Ascending aorta (tissue), 2 donors: ENCODE results near the gene SMIM14. TPM values are rescaled to one million over a fixed set of nuclear protein-coding genes. Genes with fewer than 3 reads are reported as not detected.

Experiments used
- DNase-seq, 2 donors: peaks; one replicate each; pipeline ENCODE4 v3.0.0-alpha.2; 2019; ENCODE audit warnings: low spot score in 2 of 2
- H3K27ac ChIP-seq, 2 donors: fragments of 200-600 bp; sonication (generic); one replicate each; pipeline ENCODE4 v1.5.1; 2016 to 2017; ENCODE audit warnings: mild to moderate bottlenecking in 1 of 2
- H3K27me3 ChIP-seq: fragments of 200-600 bp; sonication (generic); one replicate; pipeline ENCODE4 v1.5.1; 2017
- H3K36me3 ChIP-seq, 2 donors: fragments of 200-600 bp; sonication (generic); one replicate each; pipeline ENCODE4 v1.5.1; 2016
- H3K4me1 ChIP-seq, 2 donors: fragments of 200-600 bp; sonication (generic); one replicate each; pipeline ENCODE4 v1.5.1; 2016 to 2017; ENCODE audit warnings: mild to moderate bottlenecking in 1 of 2
- H3K4me3 ChIP-seq, 2 donors: fragments of 200-600 bp; sonication (generic); one replicate each; pipeline ENCODE4 v1.5.1; 2016 to 2017; ENCODE audit warnings: mild to moderate bottlenecking in 1 of 2
- H3K9me3 ChIP-seq, 2 donors: fragments of 200-600 bp; sonication (generic); one replicate each; pipeline ENCODE4 v1.5.1; 2016
- CTCF ChIP-seq, 3 experiments: fragments of 200-600 bp in 2 of 3; fragments of 450-650 bp in 1 of 3; sonication (generic) in 2 of 3; IDR thresholded peaks; one replicate each; pipeline ENCODE4 v1.5.1; 2016 to 2019; ENCODE audit warnings: antibody characterized with exemption in 3 of 3, mild to moderate bottlenecking in 1 of 3, moderate library complexity in 1 of 3
- intact Hi-C: fragments of 100-400 bp; cut with DNase I; formaldehyde crosslinking; loops from one replicate; pipeline ENCODE4 v1.15.1; 2023
- total RNA-seq: library from RNA; depleted of rRNA; stranded (reverse); fragments of >200 nt; gene quantifications from one replicate; pipeline ENCODE4 v1.1.0, GENCODE V29; 2016

Gene SMIM14
- total RNA-seq, 1 donor from 2014 or later: 48.2 TPM

- no peak overlapping the region for H3K27ac ChIP-seq
- H3K4me1 ChIP-seq: no peaks in the 10 kb centered on the region
- H3K36me3 ChIP-seq: no peaks in the 10 kb centered on the region
- no peak for TF ChIP-seq CTCF (IDR thresholded peaks at IDR 0.05)
- no peaks in the 10 kb centered on the region for H3K9me3 ChIP-seq
- H3K4me3 ChIP-seq: no peak overlapping the region
- no peak for DNase-seq
- no peaks in the 10 kb centered on the region for H3K27me3 ChIP-seq
- intact Hi-C loops: no loop called here
Measured at GRCh38 chr4:39668887-39669286, 30.2 kb upstream of the SMIM14 start.

- no peak for DNase-seq
- Histone ChIP-seq H3K27me3 (no peaks in the 10 kb centered on the region), H3K4me3 (no peak overlapping the region), H3K4me1 (no peaks in the 10 kb centered on the region), H3K36me3 (no peaks in the 10 kb centered on the region), H3K27ac (no peak overlapping the region), H3K9me3 (no peaks in the 10 kb centered on the region)
- intact Hi-C loops: no loop called here
- no peak for TF ChIP-seq CTCF (IDR thresholded peaks at IDR 0.05)
Measured at GRCh38 chr4:39667706-39668105, 29.0 kb upstream of the SMIM14 start.

DNA sequence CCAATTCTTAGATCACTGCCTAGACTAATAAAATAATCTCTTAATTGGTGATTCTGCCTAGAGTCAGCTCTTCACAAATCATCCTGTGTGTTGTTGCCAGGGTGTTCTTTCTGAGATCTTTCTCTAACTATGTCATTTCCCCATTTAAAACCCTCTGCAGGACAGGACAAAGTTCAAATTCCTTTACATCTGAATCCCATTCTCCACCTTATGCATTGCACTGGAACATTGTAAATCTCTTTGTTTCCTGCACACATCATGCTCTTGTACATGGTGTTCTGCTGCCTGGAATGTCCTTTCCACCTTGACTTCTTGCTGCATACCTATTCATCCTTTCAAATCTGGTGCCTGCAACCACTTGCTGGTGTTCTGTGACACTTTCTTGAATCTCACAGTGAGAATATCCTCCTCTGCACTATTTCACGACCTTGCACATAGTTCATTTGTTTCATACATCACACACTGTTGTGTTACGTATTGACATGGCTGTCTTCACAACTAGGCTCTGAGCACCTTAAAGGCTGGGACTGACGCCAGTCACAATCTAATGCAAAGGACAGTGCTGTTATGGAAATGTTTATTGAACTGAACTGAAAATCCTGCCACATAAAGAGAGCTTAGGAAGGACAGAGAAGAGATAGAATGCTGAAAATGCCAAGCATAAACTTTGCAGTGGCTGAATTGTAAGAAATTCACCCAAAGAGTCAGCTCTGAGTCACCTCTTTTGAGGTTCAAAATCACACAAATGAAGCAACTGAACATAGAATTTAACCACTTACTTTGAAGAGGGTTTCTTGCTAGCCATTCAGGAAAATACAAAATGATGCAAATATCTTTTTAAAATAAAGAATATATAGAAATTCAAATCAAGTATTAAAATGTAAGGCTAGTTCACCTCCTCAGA, 26.4 kb upstream of the SMIM14 start:
- no peaks in the 10 kb centered on the region for H3K9me3 ChIP-seq
- no peak for TF ChIP-seq CTCF (IDR thresholded peaks at IDR 0.05)
- H3K4me1 ChIP-seq: no peaks in the 10 kb centered on the region
- H3K36me3 ChIP-seq: no peaks in the 10 kb centered on the region
- H3K27me3 ChIP-seq: no peaks in the 10 kb centered on the region
- no peak overlapping the region for H3K4me3 ChIP-seq
- no peak for DNase-seq
- intact Hi-C loops: no loop called here
- H3K27ac ChIP-seq: no peak overlapping the region

DNA sequence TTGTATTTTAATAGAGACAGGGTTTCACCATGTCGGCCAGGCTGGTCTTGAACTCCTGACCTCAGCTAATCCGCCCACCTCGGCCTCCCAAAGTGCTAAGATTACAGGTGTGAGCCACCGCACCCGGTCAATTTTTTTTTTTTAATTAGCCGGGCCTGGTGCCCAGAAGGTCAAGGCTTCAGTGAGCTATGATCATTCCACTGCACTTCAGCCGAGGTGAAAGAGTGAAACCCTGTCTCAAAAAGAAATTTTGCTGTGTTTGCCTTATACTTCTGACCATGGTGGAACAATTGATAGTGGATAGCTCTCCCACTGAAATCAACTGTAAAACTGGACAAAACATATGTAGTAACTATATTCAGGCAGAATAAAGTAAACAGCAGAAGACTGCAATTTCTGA, 24.0 kb upstream of the SMIM14 start:
- no peak overlapping the region for H3K27ac ChIP-seq

GRCh38 chr4:39660757-39661156, 22.1 kb upstream of the SMIM14 start:
- Histone ChIP-seq H3K4me3 (no peak overlapping the region), H3K36me3 (no peaks in the 10 kb centered on the region), H3K27me3 (no peaks in the 10 kb centered on the region), H3K27ac (no peak overlapping the region), H3K4me1 (no peaks in the 10 kb centered on the region), H3K9me3 (no peaks in the 10 kb centered on the region)
- no peak for TF ChIP-seq CTCF (IDR thresholded peaks at IDR 0.05)
- no peak for DNase-seq
- intact Hi-C loops: no loop called here

More for the DNA sequence above, 24.0 kb upstream of the SMIM14 start:
- no peaks in the 10 kb centered on the region for H3K9me3 ChIP-seq
- H3K4me1 ChIP-seq: no peaks in the 10 kb centered on the region
- H3K36me3 ChIP-seq: no peaks in the 10 kb centered on the region
- intact Hi-C loops: no loop called here
- H3K4me3 ChIP-seq: no peak overlapping the region
- TF ChIP-seq CTCF (IDR thresholded peaks at IDR 0.05): no peak
- no peaks in the 10 kb centered on the region for H3K27me3 ChIP-seq
- DNase-seq: no peak
